Activated CD4-positive, alpha-beta T cell treated with anti-CD3 and anti-CD28 coated beads, Interleukin-2, amount 50 U/mL, for 48 hours (primary cell): ENCODE measurements around the gene NSD2.
"Not testable (repeated sequence)": the region's sequence is repeated elsewhere in the genome, so short reads cannot be mapped to it uniquely, and the experiment has no call there.

Source experiments
- DNase-seq, 2 experiments: peaks; one replicate each; pipeline ENCODE4 v3.0.0-alpha.2; 2020

The NSD2 gene

GRCh38 chr4:1899149-1900086, 28.2 kb downstream of the NSD2 start:
- DNase-seq = peak; percentile 62 to 74

- no peak for DNase-seq
These were observed 28.9 kb downstream of the NSD2 start for GRCh38 chr4:1900087-1900433.

DNA sequence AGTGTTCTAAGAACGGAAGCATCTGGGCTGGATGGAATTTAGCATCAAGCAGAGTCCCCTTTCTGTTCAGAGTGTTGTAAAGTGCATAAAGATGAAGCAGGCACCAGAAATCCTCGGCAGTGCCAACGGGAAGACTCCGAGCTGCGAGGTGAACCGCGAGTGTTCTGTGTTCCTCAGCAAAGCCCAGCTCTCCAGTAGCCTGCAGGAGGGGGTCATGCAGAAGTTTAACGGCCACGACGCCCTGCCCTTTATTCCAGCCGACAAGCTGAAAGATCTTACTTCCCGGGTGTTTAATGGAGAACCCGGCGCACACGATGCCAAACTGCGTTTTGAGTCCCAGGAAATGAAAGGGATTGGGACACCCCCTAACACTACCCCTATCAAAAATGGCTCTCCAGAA, 29.4 kb downstream of the NSD2 start:
- DNase-seq = no peak

- DNase-seq = no peak
These were observed 29.9 kb downstream of the NSD2 start for GRCh38 chr4:1901127-1901526.

- no peak for DNase-seq
These were observed 31.1 kb downstream of the NSD2 start for GRCh38 chr4:1902243-1902642.

DNA sequence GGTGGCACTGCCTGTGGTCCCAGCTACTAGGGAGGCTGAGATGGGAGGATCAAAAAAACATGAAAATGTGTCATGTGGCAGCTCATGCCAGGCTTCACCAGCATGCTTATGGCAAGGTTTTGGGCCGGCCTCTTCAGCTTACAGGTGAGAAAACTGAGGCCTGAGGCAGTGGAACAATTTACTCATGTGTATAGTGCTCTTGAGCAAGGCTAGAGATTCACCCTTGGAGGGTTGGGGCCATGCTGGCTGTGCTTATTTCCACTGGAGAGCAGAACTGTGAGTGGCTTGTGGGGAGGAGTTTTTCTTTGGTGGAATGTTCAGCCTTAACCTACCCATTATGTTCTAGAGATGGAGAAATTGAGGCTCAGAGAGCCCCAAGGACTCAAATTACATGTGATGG, 31.8 kb downstream of the NSD2 start:
- DNase-seq = peak in 1 of 2 experiments; percentile 14

- no peak for DNase-seq
These were observed 32.8 kb downstream of the NSD2 start for GRCh38 chr4:1904042-1904441.

GRCh38 chr4:1907848-1908525, 36.8 kb downstream of the NSD2 start:
- DNase-seq = no peak

GRCh38 chr4:1909696-1910095, 38.5 kb downstream of the NSD2 start:
- not testable (repeated sequence) for DNase-seq

GRCh38 chr4:1910643-1911042, 39.5 kb downstream of the NSD2 start:
- no peak for DNase-seq

DNA sequence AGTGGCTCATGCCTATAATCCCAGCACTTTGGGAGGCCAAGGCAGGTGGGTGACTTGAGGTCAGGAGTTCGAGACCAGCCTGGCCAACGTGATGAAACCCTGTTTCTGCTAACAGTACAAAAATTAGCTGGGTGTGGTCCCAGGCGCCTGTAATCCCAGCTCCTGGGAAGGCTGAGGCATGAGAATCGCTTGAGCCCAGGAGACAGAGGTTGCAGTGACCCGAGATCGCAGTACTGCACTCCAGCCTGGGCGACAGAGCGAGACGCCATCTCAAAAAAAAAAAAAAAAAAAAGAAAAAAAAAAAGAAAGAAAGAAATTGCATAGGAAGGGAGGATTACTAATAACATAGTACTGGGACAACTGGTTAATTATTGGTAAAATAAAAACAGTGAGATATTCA, 40.1 kb downstream of the NSD2 start:
- DNase-seq = not testable (repeated sequence)

GRCh38 chr4:1922821-1923220, 51.6 kb downstream of the NSD2 start:
- DNase-seq = no peak

DNA sequence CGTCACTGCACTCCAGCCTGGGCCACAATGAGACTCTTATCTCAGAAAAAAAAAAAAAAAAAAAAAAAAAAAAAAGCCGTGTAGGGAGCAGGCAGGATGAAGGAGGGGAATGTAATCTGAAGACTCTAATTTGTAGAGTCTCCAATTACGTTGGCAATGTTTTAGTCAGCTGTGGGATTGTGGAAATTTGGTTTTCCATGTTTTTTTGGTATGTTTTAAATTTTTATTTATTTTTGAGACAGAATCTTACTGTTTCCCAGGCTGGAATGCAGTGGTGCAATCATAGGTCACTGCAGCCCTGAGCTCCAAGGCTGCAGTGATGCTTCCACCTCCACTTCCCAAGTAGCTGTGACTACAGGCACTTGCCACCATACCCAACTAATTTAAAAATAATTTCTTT, 56.5 kb downstream of the NSD2 start:
- DNase-seq = no peak

- no peak for DNase-seq
These were observed 57.4 kb downstream of the NSD2 start for GRCh38 chr4:1928356-1929239.

DNA sequence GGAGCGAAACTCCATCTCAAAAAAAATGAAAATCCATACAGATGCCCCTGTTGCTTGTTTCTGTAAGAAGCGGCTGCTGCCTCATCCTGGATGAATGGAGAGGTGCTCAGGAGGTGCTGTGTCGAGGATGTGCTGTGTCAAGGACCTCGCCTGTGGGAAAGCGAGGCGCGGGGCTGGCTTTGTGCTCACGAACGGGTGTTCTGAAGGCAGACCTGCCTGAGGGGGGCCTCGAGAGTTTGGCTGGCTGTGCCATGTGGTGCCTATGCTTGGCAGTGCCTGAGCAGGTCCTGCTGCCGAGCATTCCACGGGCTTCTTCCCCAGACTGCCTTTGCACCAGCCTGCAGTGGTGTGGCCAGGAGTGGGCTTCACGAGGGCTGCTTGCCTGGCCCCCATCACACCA, 61.5 kb downstream of the NSD2 start:
- no peak for DNase-seq

GRCh38 chr4:1933700-1934099, 62.5 kb downstream of the NSD2 start:
- no peak for DNase-seq

GRCh38 chr4:1937550-1937949, 66.4 kb downstream of the NSD2 start:
- no peak for DNase-seq

DNA sequence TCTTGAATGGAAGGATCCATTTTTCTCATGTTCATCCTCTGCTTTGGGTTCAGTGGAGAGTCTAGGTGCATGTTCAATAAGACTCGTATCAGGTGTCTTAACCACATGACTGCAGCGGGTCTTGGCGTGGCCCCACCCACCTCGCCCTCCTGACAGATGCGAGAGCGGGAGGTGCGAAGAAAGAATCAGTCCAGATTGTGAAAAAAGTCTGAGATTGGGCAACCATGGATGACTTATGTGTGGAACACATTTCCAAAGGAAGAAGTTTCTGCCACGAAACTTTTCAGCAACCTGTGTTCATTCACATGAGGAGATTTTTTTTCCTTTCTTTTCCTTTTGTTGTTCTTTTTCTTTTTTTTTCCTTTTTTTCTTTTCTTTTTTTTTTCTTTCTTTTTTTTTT, 66.8 kb downstream of the NSD2 start:
- no peak for DNase-seq

GRCh38 chr4:1939664-1940509, 68.7 kb downstream of the NSD2 start:
- no peak for DNase-seq

DNA sequence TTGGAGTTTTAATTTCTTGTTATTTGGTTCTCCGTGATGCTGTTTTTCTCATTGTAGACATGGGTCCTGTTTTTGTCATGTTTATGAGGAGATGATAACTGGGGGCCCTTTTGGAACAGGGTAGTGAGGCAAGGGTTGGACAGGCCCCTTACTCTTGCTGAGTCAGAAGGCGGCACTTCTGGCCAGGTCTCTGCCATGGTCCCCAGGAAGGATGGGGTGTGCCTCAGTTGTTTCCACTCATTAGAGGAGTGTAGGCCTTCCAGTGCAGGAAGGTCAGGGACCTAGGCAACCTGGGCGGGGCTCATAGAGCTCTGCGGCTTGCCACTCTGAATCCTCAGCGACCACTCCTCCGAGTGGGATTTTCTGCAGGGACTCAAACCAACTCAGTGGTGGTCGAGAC, 69.4 kb downstream of the NSD2 start:
- no peak for DNase-seq

- no peak for DNase-seq
These were observed 72.7 kb downstream of the NSD2 start for GRCh38 chr4:1943928-1944327.

GRCh38 chr4:1945124-1945895, 74.1 kb downstream of the NSD2 start:
- no peak for DNase-seq
